PC-9 (cell line): Measurements from ENCODE around the gene ELMOD2. TPM values are rescaled to one million over a fixed set of nuclear protein-coding genes. Genes with fewer than 3 reads are reported as not detected.
A peak's percentile ranks its signal among the peaks of the same experiment; 100 is the strongest.

Experiments used
- BruUV-seq: library from RNA; stranded (reverse); fragments of 400-500 nt; replicated peaks from 2 replicates; lab custom pipeline; 2021; lab: Mats Ljungman, UMichigan
- CTCF ChIA-PET: fragments of 300-600 bp; sonication (Branson Sonifier 250); formaldehyde crosslinking; loops from one replicate; lab custom pipeline; 2022; ENCODE audit warnings: antibody characterized with exemption; lab: Charles Lee
- POLR2A ChIA-PET: fragments of 300-600 bp; sonication (Branson Sonifier 250); formaldehyde crosslinking; loops from one replicate; lab custom pipeline; 2022; ENCODE audit warnings: antibody characterized with exemption; ENCODE audit not compliant: unreplicated experiment; lab: Charles Lee
- DNase-seq, 2 experiments: peaks; one replicate each; pipeline versions ENCODE4 v3.0.0 to v3.0.0-alpha.2; 2015 to 2022; ENCODE audit warnings: mixed read lengths in 1 of 2
- H2AFZ ChIP-seq: fragments of 200-600 bp; sonication (generic); 2 replicates; pipeline ENCODE4 v1.8.1; 2017; ENCODE audit warnings: antibody characterized with exemption
- H3F3A ChIP-seq: fragments of 200-600 bp; sonication (generic); 2 replicates; pipeline ENCODE4 v1.8.1; 2017; ENCODE audit warnings: antibody characterized with exemption, mild to moderate bottlenecking, low read depth; ENCODE audit not compliant: insufficient read depth
- H3K27ac ChIP-seq: fragments of 200-600 bp; sonication (generic); 2 replicates; pipeline ENCODE4 v1.6.1; 2016; ENCODE audit warnings: mixed run types
- H3K27me3 ChIP-seq: fragments of 200-600 bp; sonication (generic); 2 replicates; pipeline ENCODE4 v1.6.1; 2016; ENCODE audit warnings: low read depth, mixed run types; ENCODE audit not compliant: insufficient read depth
- H3K36me3 ChIP-seq: fragments of 200-600 bp; sonication (generic); 2 replicates; pipeline ENCODE4 v1.6.1; 2016; ENCODE audit warnings: low read depth, mixed run types
- H3K4me1 ChIP-seq: fragments of 200-600 bp; sonication (generic); replicated peaks from 2 replicates; pipeline ENCODE4 v1.6.1; 2016; ENCODE audit warnings: mixed run types; ENCODE audit not compliant: insufficient read depth
- H3K4me2 ChIP-seq: fragments of 200-600 bp; sonication (generic); 2 replicates; pipeline ENCODE4 v1.6.1; 2017; ENCODE audit warnings: mixed run types
- H3K4me3 ChIP-seq: fragments of 200-600 bp; sonication (generic); 2 replicates; pipeline ENCODE4 v1.6.1; 2016; ENCODE audit warnings: mixed run types
- H3K79me2 ChIP-seq: fragments of 200-600 bp; sonication (generic); 2 replicates; pipeline ENCODE4 v1.6.1; 2017; ENCODE audit warnings: low read depth, mixed run types
- H3K9me2 ChIP-seq: fragments of 200-600 bp; sonication (generic); 2 replicates; pipeline ENCODE4 v1.8.1; 2017; ENCODE audit warnings: mild to moderate bottlenecking; ENCODE audit not compliant: insufficient read depth
- H3K9me3 ChIP-seq: fragments of 200-600 bp; sonication (generic); 2 replicates; pipeline ENCODE4 v1.8.1; 2016; ENCODE audit warnings: low read depth; ENCODE audit not compliant: insufficient read depth
- H4K20me1 ChIP-seq: fragments of 200-600 bp; sonication (generic); 2 replicates; pipeline ENCODE4 v1.8.1; 2017; ENCODE audit not compliant: insufficient read depth
- EZH2 ChIP-seq: fragments of 200-600 bp; sonication (generic); IDR thresholded peaks from 2 replicates; pipeline ENCODE4 v1.8.0; 2017; ENCODE audit warnings: antibody characterized with exemption, low read depth
- intact Hi-C: fragments of 100-400 bp; cut with micrococcal nuclease; formaldehyde crosslinking; loops from one replicate; pipeline ENCODE4 v1.10.0; 2022; ENCODE audit not compliant: unreplicated experiment
- total RNA-seq: library from RNA; stranded (reverse); gene quantifications from 2 replicates; pipeline ENCODE4 v1.2.3, GENCODE V29; 2021
- TF ChIP-seq, protein P1 (sequence below): fragments of 200-600 bp; sonication (generic); conservative IDR thresholded peaks from 2 replicates; pipeline ENCODE4 v1.6.1; 2017; ENCODE audit warnings: mixed run types, antibody characterized with exemption, mild to moderate bottlenecking, moderate library complexity

ELMOD2 gene
- total RNA-seq, 1 experiment from 2014 or later, result 29.9 TPM

GRCh38 chr4:140602714-140603113 lies 78.7 kb downstream of the ELMOD2 start:
- CTCF ChIA-PET, result interaction anchor here (0.9 kb wide), 1 partner anchor 243 kb away, joined by 3 read pairs; no protein-coding TSS in a partner anchor
- BruUV-seq, result no TSS peak
- TF ChIP-seq, protein P1, sequence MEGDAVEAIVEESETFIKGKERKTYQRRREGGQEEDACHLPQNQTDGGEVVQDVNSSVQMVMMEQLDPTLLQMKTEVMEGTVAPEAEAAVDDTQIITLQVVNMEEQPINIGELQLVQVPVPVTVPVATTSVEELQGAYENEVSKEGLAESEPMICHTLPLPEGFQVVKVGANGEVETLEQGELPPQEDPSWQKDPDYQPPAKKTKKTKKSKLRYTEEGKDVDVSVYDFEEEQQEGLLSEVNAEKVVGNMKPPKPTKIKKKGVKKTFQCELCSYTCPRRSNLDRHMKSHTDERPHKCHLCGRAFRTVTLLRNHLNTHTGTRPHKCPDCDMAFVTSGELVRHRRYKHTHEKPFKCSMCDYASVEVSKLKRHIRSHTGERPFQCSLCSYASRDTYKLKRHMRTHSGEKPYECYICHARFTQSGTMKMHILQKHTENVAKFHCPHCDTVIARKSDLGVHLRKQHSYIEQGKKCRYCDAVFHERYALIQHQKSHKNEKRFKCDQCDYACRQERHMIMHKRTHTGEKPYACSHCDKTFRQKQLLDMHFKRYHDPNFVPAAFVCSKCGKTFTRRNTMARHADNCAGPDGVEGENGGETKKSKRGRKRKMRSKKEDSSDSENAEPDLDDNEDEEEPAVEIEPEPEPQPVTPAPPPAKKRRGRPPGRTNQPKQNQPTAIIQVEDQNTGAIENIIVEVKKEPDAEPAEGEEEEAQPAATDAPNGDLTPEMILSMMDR, result no peak
- TF ChIP-seq EZH2, result no peak

DNA sequence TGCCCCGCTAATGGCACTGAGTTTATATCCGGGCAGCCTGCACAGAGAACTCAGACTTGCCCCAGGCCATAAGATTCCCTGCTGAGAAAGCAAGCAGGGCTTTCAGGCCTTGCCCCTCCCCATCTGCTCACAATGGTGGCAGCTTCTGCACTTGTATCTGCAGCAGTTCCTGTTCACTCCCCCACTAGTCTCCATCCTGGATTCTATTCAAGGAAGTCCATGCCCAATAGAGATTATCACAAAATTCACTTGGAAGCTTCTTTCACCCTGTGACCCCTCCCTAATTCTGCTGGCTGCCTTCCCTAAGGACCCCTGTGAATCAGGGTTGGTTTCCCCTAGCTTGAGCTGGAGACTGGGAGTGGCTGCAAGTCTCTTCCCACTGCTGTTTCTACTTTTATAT lies 79.3 kb downstream of the ELMOD2 start:
- Histone ChIP-seq H3K4me1 (no peaks in the 10 kb centered on the region), H4K20me1 (no peaks in the 10 kb centered on the region), H3K27me3 (no peaks in the 10 kb centered on the region), H3K27ac (no peak overlapping the region), H2AFZ (no peak overlapping the region), H3K79me2 (no peaks in the 10 kb centered on the region), H3F3A (no peaks in the 10 kb centered on the region), H3K9me3 (no peaks in the 10 kb centered on the region), H3K4me3 (no peak overlapping the region), H3K9me2 (no peaks in the 10 kb centered on the region), H3K4me2 (no peak overlapping the region), H3K36me3 (no peaks in the 10 kb centered on the region)
- TF ChIP-seq EZH2, result no peak
- TF ChIP-seq, protein P1, result no peak
- peak; percentile 35 for DNase-seq
- POLR2A ChIA-PET, result interaction anchor here (0.7 kb wide), 1 partner anchor 260 kb away, joined by 6 read pairs; no protein-coding TSS in a partner anchor
- intact Hi-C loops, result no loop called here
- CTCF ChIA-PET, result interaction anchor here (0.9 kb wide), 1 partner anchor 243 kb away, joined by 3 read pairs; no protein-coding TSS in a partner anchor
- BruUV-seq, result no TSS peak

More at GRCh38 chr4:140602714-140603113, 78.7 kb downstream of the ELMOD2 start:
- Histone ChIP-seq H3K4me2 (no peak overlapping the region), H3K79me2 (no peaks in the 10 kb centered on the region), H3K27me3 (no peaks in the 10 kb centered on the region), H4K20me1 (no peaks in the 10 kb centered on the region), H3K9me2 (no peaks in the 10 kb centered on the region), H2AFZ (no peak overlapping the region), H3K36me3 (no peaks in the 10 kb centered on the region), H3F3A (no peaks in the 10 kb centered on the region), H3K4me1 (no peaks in the 10 kb centered on the region), H3K27ac (no peak overlapping the region), H3K9me3 (no peaks in the 10 kb centered on the region), H3K4me3 (no peak overlapping the region)
- no peak for DNase-seq
- POLR2A ChIA-PET, result no interaction called here
- intact Hi-C loops, result no loop called here

Other genes starting within 250 kb of the ELMOD2 start
- gene SCOC, start 150.5 kb upstream of the ELMOD2 start, total RNA-seq, result 41.7 and 53.0 TPM in 2 replicates
- gene CLGN, start 96.5 kb upstream of the ELMOD2 start, total RNA-seq, result 0.35 and 0.38 TPM in 2 replicates
- gene MGAT4D, start 25.9 kb upstream of the ELMOD2 start, total RNA-seq, result not detected in 2 replicates
- gene UCP1, start 44.8 kb downstream of the ELMOD2 start, total RNA-seq, result not detected in 2 replicates
- 17.0 and 17.6 TPM in 2 replicates for gene TBC1D9, start 232.2 kb downstream of the ELMOD2 start, total RNA-seq